GM21515 (cell line): ENCODE results near the gene MPRIP.
A peak's percentile ranks its signal among the peaks of the same experiment; 100 is the strongest.

Source experiments
- ATAC-seq: cut with Tn5 transposase; IDR thresholded peaks from one replicate; pipeline ENCODE4 v1.9.1; 2021; ENCODE audit not compliant: unreplicated experiment

MPRIP gene

DNA sequence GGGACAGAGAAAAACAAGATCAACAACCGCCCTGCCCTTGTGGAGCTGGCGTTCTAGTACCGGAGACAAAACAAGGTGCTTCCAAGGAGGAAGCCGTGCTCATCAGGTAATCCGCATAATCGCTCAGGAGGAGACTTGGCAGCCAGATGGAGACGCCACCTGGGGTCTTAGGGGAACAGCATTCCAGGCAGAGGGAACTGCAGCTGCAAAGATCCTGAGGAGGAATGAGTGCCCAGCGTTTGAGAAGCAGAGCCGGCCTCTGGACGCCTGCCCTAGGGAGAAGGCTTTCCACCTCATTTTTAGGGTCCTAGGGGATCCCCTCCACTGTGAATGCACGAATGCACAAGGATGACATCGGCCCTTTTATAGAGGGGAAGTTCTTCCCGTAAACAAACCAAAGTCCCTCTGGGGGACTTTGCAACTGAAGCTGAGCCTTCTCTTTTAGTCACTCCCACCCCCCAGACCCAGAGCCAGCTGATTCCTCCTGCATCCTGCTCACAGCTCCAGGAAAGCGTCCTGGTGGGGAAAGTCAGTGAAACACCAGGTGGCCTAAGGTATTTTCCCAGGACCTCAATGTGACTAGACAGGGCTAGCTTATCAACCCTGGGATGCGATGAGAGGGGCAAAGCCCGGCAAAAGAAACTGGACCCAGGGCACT, 13.2 kb upstream of the MPRIP start:
- no peak for ATAC-seq

DNA sequence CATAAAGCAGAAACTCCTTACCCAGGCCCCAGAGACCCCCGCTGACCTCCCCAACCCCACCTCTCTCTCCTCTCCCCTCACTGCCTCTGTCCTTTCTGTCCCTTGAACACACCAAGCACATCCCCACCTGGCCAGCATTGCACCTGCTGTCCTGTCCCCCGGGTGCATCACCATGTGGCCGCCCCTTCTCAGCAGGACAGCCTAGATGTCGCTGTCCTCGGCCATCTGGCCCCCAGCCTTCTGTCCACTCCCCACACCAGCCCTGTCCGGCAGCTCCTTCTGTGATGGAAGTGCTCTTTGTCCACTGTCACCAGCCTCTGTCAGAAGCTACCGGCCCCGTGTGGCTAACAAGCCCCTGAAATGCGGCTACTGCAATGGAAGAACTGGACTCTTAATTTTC, 12.3 kb upstream of the MPRIP start:
- no peak for ATAC-seq

DNA sequence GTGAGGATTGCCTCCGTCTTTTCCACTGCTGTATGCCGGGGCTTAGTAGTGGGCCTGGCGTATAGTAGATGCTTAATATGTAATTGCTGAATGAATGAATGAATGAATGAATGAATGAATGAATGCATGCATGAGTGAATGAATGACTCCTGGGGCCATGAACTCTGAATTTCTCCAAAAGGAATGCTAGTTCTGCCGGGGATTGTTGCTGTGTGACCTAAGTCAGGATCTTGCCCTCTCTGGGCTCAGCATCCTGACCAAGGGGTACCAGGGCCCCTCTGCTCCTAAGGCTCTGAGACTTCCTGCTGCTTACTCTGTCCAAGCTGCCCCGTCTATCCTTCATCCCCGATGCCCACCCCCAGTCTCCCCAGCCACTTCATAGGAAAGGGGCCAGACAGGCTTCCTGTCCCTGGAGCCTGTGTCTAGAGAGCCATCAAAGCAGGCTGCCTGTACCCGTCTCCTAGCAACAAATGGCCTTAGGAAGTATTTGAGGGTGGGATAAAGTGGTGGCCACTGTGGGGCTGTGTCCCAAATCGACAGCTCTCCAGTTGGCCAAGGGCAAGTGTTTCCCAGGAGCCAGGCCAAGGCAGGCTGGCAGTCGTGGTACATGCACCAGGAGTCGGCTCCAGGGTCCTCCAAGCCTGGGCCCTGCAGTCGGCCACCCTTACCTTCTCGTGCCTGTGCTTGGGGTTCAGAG, 11.6 kb upstream of the MPRIP start:
- ATAC-seq: no peak

DNA sequence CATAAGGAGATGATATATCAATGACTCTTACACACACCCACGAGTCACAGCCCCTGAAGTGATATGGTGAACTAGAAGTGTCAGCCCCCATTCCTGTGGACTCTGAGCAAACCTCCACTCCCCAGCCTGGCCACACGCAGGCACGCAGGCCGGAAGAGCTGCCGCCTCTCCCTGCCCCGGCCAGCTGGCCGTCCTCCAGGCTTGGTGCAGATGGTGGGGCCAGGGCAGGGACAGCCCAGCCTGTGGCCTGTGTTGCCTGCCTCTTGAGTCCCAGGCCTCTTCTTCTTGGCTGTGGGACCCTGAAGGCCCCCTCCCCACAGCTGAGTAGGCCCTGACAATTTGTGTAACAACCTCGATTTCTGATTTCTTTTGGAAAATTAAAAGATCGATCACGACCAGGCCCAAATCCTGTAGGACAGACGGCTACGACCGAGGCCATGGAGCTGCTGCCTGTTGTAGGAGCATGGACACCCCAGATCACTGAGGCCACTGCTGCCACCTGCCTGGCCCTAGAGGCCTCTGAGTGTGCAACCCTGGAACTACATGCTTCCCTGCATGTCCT, 10.0 kb upstream of the MPRIP start:
- no peak for ATAC-seq

DNA sequence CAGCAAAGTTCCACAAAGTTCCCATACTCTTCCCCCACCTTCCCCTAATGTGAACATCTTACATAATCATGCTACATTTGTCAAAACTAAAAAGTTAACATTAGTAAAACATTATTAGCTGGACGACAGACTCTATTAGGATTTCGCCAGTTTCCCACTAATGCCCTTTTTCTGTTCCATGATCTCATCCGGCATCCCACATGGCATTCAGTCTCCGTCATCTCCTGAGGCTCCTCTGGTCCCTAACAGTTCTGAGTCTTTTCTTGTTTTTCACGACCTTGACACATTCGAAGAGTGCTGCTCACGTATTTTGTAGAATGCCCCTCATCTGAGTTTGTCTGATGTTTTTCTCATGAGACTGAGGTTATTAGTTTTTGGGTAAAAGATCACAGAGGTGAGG, 8.8 kb upstream of the MPRIP start:
- ATAC-seq: no peak

DNA sequence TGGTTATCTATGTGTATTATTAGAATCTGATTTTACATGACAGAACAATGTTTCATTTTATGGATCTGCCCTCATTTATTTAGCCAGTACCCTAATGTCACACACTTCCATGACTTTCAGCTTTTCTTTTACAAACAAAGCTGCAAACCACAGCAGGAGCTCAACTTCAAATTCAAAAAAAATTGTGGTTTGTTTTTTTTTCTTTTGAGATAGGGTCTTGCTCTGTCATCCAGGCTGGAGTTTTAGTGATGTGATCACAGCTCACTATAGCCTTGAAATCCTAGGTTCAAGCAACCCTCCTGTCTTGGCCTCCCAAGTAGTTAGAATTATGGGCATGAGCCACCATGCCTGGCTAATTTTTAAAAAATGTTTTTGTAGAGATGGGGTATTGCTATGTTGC, 8.2 kb upstream of the MPRIP start:
- no peak for ATAC-seq

DNA sequence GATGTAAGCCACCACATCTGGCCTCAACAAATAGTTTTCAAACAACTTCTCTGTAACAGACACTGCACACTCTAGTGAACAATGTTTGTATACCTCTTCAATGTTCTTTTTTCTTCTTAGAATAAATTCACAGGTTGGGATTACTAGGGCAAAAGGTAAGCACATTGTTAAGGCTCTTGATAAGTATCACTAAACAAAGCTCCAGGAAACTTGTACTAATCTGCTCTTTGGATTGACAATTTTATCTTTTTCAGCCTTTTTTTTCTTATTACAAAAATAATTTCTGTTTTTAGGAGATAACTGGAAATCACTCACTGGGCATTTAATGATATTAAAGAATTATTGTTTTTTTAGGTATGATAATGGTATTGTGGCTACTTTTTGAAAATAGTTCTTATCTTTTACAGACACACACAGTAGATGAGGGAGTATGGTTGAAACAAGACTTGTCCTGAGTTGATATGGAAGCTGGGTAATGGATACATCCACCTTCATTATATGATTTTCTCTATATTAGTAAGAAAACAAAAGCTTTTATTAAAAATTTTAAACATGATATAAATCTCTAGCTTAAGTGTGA, 7.7 kb upstream of the MPRIP start:
- no peak for ATAC-seq

DNA sequence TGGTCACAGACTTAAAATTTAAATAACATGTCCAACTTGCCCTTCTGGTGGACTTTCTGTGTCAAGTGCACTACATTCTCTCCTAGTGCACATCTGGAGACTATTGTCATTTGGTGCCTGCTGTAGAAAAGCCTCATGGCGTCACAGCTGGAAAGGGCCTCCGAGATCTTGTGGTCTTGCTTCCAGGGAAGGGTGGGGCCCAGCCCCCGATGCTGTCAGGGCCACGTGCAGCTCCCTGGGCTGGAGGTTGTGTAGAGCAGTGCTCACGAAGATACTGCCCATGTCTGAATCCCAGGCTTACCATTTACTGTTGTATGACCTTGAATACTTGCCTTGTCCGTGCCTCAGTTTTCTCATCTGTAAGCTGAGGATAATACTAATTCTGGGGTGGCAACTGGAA, 6.8 kb upstream of the MPRIP start:
- no peak for ATAC-seq

DNA sequence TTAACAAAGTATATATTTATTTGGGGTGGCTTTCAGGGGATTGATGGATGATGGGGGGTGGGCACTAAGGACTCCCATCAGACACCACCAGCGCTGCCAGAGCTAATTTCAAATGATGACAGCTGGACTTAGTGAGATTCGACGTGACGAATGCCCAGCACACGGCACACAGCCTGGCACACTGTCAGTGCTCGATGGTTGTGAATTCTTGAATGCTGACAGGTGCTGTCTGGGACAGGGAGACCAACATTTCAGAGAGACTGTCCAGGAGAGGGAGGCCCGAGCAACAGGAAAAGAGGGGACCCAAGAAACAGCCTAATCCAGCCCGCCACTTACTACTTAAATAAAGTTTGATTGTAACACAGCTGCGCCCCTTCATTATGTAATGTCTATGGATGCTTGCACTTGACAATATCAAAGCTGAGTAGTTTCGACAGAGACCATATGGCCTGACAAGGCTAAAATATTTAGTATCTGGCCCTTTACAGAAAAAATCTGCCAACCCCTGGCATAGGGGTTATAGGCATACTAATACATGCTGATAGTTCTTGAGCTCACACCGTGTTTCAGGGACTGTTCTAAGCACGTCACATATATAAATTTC, 6.2 kb upstream of the MPRIP start:
- ATAC-seq: no peak

DNA sequence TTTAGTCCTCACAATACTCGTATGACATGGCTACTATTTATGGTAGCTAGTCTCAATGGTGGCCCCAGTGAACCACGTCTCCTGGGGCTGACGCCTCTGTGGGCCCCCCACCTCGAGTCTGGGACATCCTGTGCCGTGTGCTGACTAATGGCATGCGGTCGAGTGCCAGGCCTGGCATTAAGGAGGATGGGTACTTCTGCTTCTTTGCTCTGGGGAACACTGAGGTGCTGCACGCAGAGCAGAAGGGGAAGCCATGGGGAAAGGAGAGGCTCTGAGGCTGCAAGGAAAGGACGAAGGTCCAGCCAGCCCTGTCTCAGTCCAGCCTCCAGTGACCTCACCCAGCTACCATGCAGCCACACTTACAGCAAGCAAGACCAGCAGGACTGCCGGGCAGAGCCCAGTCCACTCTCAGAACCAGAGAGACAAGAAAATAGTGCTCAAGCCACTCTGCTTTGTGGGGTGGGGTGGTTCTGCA, 5.7 kb upstream of the MPRIP start:
- ATAC-seq: no peak

DNA sequence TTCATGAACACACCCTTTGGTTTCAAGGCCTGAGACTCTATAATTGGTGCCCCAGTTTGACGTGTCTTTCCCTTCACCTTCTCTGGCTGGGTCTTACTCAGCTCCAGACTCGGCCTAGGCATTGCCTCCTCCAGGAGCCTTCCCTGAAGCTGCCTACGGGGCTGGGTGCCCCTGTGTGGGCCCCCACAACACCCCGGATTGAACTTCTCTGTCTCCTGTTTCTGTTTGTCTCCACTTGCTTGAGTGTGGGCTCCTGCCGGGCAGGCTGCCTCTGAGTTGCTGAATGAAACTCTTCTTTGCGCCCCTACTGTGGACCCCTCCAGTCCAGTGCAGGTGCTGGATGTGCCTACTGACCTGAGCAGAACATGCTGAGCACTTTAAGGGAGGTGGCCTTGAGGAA, 2.3 kb upstream of the MPRIP start:
- ATAC-seq: no peak

DNA sequence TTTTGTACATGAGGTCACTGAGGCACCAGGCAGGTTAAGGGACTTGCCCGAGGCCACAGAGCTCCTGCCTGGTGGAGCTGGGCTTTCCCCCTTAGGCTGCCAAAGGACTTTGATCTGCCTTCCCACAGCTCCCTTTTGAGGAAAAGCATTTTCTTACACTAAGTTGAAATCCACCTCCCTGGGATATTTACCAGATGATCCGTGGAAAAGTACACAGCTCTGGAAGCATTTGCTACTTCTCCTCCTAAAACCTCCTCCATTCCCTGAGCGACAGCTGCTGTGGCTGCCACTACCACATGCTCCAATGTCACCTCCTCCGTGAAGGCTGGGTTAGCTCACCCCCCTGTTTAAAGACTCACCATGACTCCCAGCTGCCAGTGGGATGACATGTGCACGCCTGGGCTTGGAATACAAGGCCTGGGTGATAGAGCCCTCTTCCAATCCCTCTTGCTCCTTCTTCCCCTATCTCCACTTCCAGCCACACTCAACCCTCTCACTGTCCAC, 1.2 kb upstream of the MPRIP start:
- no peak for ATAC-seq

DNA sequence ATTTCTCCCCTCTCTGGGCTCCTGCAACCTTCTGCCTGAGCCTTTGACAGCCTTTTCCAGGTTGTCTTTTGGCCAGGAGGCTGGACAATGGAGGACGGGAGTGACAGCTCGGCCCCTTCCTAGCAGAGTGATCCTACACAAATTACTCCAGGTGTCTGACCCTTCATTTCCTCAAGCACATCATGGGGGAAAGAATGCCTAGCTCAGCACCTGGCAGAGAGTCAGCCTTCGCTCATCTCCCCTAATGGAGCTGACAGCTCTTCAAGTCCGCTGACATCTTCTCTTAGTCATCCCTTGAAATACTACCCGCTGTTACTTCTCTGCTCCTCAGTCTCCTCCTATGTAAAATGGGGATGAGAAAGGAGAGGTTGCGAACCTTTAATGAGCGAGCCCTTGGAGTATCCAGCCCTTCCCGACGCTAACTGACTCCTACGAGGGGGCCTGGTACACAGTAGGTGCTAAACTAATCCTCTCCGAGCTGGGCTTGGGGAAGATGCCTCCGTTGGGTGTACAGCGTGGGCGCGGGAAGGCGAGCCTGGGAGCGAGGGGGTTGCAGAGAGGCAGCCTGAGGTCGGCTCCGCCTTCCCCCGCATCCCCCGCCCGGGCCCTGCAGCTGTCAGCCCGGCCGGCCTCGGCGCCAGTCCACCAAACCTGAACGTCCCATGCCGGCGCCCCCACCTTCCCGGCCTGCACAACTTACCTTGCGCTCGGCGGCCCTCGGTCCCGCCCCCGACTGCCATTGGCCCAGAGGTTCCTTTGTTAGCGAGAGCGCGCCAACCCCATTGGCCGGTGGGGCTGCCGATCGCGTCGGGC, 480 bp upstream of the MPRIP start:
- ATAC-seq: peak; percentile 89

DNA sequence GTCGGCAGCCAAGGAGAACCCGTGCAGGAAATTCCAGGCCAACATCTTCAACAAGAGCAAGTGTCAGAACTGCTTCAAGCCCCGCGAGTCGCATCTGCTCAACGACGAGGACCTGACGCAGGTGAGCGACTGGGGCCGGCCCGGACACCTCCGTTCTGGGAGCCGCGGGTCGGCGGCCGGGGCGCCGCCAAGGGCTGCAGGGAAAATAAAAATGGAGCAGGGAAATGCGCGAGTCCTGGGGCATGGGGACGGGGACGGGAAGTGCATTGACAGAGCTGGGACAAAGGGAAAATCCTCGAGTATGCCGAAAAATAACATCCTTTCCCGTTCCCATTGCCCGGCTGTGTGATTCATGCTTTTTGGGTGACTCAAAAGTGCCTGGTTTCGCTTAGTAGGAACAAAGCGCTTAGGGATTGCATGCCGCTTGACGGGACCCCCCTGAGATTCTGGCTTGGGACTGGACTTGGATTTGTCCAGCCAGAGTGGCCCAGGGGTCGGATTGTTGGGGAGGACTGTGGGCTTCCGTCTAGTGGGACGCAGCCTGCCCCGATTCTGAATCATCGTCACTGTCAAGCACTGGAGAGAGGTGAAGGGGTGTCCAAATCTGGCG, 699 bp downstream of the MPRIP start:
- no peak for ATAC-seq

DNA sequence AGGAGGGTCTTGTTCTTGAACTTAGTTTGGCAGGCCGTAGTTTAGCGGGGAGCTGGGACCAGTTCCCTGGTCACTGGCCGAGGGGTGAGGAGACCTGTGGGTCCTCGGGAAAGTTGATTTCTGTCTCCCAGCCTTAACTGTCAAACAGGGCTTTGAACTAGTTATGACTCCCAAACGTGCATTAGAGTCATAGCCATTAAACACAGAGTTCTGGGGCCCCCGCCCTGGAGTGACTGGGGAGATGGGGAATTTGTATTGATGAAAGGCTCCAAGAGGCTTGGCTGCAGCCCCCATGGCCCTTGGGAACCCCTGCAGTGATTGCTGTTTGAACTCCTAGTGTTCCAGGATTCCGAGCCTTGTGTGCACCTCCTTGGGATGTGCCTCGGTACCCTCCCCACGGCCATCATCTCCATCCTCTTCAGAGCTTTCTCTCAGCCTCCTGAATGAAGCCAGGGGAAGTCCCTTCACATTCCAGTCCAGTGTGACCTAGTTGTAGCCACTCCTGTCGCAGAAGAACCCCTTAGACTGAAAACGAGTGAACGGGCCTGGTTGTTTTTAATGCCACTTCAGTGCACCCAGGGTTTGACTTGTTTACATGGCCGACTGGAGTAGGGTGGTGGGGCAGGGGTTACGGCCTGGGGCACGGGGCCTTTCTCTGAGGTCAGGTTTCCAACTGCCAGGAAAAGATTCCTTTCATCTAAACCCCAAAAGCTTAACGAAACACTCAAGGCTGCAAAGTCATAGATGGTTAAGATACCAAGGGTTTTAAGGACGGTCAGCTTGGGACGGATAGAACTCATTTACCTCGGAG, 1.4 kb downstream of the MPRIP start:
- ATAC-seq: no peak

DNA sequence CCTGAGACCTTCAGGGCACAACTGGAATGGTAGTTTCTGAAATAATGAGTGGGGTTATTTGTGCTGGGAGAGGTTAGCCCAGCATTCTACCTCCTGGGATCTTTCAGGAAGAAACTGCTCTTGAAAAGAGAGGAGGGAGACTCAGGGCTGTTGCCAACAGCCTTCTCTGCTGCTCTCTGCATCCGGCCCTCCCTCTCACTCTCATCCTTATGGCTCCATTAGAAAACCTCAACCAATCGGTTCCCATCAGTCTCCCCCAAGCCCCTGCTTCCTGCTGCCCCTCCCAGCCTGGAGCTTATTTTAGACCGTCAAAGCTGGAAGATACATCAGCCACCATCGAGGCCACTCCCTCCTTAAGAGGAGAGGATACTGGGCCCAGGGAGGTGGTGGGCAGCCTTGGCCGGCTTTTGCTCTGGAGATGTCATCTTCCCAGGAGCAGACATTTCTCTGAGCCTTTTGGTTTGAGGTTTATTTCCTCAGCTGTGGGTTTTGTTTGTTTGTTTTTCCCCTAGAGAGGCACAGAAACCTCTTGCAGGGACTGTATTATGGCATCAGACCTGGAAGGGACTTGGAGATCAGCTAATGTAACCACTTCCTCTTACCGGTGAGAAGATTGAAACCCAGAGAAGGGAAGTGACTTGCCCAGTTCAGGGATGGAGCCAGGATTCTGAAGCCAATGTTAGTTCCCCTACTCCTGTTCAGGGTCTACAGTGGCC, 2.7 kb downstream of the MPRIP start:
- no peak for ATAC-seq

DNA sequence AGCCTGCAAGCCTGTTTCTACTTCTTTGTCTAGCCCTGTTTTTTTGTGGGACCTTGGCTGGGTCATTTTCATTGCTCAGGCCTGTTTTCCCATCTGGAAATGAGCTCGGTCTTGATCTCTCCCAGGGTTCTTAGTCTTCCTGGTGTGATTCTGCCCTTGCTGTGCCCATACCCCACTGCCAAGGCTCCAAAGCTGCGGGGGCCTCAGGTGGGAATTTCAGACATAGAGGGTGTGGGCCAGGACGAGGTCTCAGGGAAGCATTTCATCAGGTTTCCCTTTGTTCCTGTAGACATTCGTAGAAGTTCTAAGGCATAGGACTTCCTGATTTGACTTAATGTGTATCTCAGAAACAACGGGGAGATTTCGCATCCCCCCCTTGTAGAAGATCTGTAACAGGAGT, 5.8 kb downstream of the MPRIP start:
- ATAC-seq: no peak

DNA sequence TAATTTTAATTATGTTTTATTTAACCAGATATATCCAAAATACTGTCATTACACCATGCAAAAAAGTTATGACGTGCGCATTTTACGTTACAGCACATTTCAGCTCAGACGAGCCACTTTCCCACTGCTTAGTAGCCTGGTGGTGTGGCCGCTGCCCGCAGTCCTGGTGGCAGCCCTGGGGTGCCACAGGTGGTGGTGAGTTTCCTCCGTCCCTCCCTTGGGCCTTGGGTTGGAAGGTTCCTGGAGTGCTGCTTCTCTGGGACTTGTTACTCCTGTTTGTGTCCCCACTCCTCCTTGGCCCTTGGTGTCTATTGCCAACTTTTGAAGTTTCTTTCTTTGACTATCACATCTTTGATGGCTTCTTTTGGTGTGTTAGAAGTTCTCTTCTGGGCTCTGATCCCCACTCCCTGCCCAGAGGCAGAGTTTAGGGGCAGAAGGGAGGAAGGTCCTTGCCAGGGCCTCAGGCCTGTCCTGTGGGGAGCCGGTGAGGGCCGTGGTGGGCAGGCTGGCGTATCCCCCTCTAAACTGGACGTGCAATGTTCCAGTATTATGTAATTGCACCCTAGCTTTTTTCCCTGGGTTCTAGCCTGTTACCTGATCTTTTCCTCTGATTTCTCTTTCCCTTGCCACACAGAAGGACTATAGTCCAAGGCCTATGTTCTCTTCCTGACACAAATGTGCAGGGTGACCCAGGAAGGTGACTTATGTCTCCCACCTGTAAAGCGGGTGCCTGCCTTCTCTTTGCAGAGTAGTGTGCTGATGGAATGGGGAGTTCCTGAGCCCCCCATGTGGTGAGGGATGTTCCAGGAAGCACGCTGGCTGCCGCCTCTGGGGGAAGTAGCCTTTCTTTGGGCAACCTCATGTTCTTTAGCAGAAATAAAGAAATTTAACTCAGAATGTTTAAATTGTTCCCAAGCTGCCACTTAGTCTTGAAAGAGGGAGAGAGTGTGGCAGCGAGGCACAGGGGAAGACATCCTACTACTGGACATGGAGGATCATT, 8.4 kb downstream of the MPRIP start:
- no peak for ATAC-seq
